Measurements from ENCODE around the gene TP53INP2. TPM values are rescaled to one million over a fixed set of nuclear protein-coding genes. Genes with fewer than 3 reads are reported as not detected.
A peak's percentile ranks its signal among the peaks of the same experiment; 100 is the strongest.

The TP53INP2 gene
- total and polyA plus RNA-seq, 2 of the 13 experiments (the other 11 are each of a cell fraction or from before 2014, with no cell fraction given) = 5.2 to 18.8 TPM

GRCh38 chr20:34676642-34677373 lies 27.3 kb upstream of the TP53INP2 start, which contains the start of gene PIGU (continued):
- peak; percentile 91; the same call in 1 of the 2 replicates for TF ChIP-seq ZFP36L1 (CRISPR knock-in tag; IDR thresholded peaks at IDR 0.05)
- TF ChIP-seq ZBTB20 (CRISPR knock-in tag; IDR thresholded peaks at IDR 0.05; ENCODE audit: borderline replicate concordance, low read depth) = 0 out of 2 replicates have a peak, but pooled peaks have one; percentile 76
- 0 out of 2 replicates have a peak, but pooled peaks have one; percentile 6 for TF ChIP-seq ZNF24 (IDR thresholded peaks at IDR 0.05)
- TF ChIP-seq ZNF83 (CRISPR knock-in tag; IDR thresholded peaks at IDR 0.05; ENCODE audit: borderline replicate concordance) = no peak
- TF ChIP-seq ISL2 (CRISPR knock-in tag; IDR thresholded peaks at IDR 0.05) = peak; percentile 79
- peak; percentile 38; the same call in 1 of the 2 replicates for TF ChIP-seq ZNF713 (CRISPR knock-in tag; IDR thresholded peaks at IDR 0.05)
- TF ChIP-seq, protein P1, sequence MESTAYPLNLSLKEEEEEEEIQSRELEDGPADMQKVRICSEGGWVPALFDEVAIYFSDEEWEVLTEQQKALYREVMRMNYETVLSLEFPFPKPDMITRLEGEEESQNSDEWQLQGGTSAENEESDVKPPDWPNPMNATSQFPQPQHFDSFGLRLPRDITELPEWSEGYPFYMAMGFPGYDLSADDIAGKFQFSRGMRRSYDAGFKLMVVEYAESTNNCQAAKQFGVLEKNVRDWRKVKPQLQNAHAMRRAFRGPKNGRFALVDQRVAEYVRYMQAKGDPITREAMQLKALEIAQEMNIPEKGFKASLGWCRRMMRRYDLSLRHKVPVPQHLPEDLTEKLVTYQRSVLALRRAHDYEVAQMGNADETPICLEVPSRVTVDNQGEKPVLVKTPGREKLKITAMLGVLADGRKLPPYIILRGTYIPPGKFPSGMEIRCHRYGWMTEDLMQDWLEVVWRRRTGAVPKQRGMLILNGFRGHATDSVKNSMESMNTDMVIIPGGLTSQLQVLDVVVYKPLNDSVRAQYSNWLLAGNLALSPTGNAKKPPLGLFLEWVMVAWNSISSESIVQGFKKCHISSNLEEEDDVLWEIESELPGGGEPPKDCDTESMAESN (CRISPR knock-in tag; conservative IDR thresholded peaks at IDR 0.05) = peak; percentile 84
- TF ChIP-seq HMG20B (CRISPR knock-in tag; conservative IDR thresholded peaks at IDR 0.05) = no peak
- TF ChIP-seq, protein P2, sequence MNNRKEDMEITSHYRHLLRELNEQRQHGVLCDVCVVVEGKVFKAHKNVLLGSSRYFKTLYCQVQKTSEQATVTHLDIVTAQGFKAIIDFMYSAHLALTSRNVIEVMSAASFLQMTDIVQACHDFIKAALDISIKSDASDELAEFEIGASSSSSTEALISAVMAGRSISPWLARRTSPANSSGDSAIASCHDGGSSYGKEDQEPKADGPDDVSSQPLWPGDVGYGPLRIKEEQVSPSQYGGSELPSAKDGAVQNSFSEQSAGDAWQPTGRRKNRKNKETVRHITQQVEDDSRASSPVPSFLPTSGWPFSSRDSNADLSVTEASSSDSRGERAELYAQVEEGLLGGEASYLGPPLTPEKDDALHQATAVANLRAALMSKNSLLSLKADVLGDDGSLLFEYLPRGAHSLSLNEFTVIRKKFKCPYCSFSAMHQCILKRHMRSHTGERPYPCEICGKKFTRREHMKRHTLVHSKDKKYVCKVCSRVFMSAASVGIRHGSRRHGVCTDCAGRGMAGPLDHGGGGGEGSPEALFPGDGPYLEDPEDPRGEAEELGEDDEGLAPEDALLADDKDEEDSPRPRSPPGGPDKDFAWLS (CRISPR knock-in tag; IDR thresholded peaks at IDR 0.05; ENCODE audit: borderline replicate concordance) = no peak
- peak; percentile 95 for TF ChIP-seq POLR2G (IDR thresholded peaks at IDR 0.05; ENCODE audit: low read depth, low read length)
- peak; percentile 83; the same call in 1 of the 2 replicates for TF ChIP-seq GFI1 (CRISPR knock-in tag; IDR thresholded peaks at IDR 0.05; ENCODE audit: borderline replicate concordance)
- TF ChIP-seq MED8 (CRISPR knock-in tag; IDR thresholded peaks at IDR 0.05; ENCODE audit: insufficient replicate concordance) = peak; percentile 53
- TF ChIP-seq, protein P3, sequence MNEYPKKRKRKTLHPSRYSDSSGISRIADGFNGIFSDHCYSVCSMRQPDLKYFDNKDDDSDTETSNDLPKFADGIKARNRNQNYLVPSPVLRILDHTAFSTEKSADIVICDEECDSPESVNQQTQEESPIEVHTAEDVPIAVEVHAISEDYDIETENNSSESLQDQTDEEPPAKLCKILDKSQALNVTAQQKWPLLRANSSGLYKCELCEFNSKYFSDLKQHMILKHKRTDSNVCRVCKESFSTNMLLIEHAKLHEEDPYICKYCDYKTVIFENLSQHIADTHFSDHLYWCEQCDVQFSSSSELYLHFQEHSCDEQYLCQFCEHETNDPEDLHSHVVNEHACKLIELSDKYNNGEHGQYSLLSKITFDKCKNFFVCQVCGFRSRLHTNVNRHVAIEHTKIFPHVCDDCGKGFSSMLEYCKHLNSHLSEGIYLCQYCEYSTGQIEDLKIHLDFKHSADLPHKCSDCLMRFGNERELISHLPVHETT (CRISPR knock-in tag; conservative IDR thresholded peaks at IDR 0.05) = peak; percentile 79; the same call in 1 of the 2 replicates
- TF ChIP-seq ZNF615 (CRISPR knock-in tag; IDR thresholded peaks at IDR 0.05; ENCODE audit: borderline replicate concordance) = peak; percentile 75; the same call in 1 of the 2 replicates
- peak; percentile 63 for TF ChIP-seq RBM39 (IDR thresholded peaks at IDR 0.05; ENCODE audit: low read depth, low read length, poor library complexity, severe bottlenecking)
- TF ChIP-seq, protein P4, sequence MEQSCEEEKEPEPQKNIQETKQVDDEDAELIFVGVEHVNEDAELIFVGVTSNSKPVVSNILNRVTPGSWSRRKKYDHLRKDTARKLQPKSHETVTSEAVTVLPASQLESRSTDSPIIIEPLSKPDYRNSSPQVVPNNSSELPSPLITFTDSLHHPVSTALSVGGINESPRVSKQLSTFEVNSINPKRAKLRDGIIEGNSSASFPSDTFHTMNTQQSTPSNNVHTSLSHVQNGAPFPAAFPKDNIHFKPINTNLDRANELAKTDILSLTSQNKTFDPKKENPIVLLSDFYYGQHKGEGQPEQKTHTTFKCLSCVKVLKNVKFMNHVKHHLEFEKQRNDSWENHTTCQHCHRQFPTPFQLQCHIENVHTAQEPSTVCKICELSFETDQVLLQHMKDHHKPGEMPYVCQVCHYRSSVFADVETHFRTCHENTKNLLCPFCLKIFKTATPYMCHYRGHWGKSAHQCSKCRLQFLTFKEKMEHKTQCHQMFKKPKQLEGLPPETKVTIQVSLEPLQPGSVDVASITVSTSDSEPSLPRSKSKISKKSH (CRISPR knock-in tag; IDR thresholded peaks at IDR 0.05; ENCODE audit: borderline replicate concordance) = peak; percentile 95
- TF ChIP-seq ZNF670 (CRISPR knock-in tag; IDR thresholded peaks at IDR 0.05; ENCODE audit: borderline replicate concordance) = no peak
- peak; percentile 76; the same call in 1 of the 2 replicates for TF ChIP-seq AHR (CRISPR knock-in tag; IDR thresholded peaks at IDR 0.05)
- no peak for TF ChIP-seq ZBTB1 (CRISPR knock-in tag; IDR thresholded peaks at IDR 0.05; ENCODE audit: borderline replicate concordance)
- TF ChIP-seq, protein P5, sequence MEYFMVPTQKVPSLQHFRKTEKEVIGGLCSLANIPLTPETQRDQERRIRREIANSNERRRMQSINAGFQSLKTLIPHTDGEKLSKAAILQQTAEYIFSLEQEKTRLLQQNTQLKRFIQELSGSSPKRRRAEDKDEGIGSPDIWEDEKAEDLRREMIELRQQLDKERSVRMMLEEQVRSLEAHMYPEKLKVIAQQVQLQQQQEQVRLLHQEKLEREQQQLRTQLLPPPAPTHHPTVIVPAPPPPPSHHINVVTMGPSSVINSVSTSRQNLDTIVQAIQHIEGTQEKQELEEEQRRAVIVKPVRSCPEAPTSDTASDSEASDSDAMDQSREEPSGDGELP (IDR thresholded peaks at IDR 0.05; ENCODE audit: borderline replicate concordance, low read depth) = peak; percentile 86; the same call in 1 of the 2 replicates
- TF ChIP-seq NKX3-1 (CRISPR knock-in tag; IDR thresholded peaks at IDR 0.05) = peak; percentile 60; the same call in 1 of the 2 replicates
